HG02973 (cell line): ENCODE results near the gene GPR82.
"Not testable (repeated sequence)": the region's sequence is repeated elsewhere in the genome, so short reads cannot be mapped to it uniquely, and the experiment has no call there.

Source experiments
- ATAC-seq: cut with Tn5 transposase; IDR thresholded peaks from one replicate; pipeline ENCODE4 v1.9.1; 2021; ENCODE audit warnings: moderate library complexity; ENCODE audit not compliant: unreplicated experiment

The GPR82 gene, protein sequence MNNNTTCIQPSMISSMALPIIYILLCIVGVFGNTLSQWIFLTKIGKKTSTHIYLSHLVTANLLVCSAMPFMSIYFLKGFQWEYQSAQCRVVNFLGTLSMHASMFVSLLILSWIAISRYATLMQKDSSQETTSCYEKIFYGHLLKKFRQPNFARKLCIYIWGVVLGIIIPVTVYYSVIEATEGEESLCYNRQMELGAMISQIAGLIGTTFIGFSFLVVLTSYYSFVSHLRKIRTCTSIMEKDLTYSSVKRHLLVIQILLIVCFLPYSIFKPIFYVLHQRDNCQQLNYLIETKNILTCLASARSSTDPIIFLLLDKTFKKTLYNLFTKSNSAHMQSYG

DNA sequence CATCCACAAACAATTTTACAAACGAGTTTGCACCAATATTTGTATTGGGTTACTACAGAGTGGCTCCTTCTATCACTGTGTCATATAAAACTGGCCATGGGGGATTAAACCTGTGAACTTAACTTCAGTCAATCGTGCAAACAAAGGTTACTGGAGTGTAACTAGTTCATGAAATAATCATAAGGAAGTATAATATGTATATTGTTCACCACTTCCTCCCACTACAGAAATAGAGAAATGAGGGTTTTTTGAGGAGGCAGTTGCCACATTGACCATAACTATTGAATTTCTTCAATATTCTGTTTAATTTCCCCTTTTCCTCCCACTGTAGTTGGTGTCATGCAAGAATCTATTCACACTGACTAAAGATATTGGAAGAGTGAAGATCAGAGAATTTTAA, at the start of gene GPR82:
Gene GPR82, plus strand, starts transcription at position 356 of the 400 bp plus-strand sequence. CDS start 2,846 bp downstream, outside the sequence.
- ATAC-seq, result no peak

DNA sequence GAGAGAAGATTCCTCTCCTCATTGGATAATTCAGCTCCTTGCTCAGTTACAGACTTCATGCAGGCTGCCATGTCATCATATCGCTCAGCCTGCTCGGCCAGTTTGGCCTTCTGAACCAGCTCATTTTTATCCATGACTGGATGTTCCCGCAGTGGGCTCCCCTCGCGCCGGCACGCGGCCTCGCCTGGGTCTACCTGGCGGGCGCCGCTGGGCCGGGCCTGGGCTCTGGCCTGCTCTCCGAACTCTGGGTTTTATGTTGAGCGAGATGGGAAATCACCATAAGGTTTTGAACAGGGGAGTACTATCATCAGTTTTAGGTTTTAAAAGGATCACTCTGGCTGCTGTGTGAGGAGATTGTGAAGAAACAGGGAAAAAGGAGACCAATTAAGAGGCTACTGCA, 47.6 kb upstream of the GPR82 start:
- ATAC-seq, result not testable (repeated sequence)

DNA sequence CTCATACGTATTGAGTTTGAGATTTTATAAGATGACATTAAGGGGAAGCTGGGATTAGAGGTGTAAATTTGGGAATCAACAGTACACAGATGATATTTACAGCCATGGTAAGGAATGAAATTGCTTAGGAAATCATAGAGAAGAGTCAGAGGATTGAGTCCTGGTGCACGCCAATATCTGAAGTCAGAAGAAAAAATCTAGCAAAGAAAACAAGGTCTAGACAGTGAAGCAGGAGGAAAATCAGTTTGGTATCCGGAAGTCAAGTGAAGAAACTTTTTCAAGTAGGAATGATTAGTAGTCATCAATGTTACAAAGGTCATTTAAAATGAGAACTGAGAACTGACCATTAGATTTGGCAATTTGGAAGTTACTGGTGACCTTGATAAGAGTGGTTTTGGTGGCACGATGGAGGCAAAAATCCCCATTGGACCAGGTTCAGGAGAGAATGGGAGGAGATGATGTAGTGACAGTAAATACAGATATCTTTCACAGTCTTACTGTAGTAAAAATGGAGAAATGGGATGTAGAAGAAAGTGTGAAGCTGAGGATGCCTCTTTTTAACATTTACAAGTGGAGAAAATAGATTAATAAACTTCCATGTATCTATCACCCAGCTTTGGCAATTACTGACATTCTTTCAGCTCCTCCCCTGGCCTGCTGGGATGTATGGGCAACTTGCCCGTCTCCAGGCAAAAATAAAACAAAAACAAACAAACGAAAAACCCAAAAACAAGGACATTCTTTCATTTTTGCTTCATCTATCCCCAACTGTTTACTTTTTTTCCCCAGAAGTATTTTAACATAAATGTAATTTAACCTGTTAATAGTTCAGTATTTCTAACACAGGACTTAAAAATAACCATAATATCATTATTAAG, 46.6 kb upstream of the GPR82 start:
- ATAC-seq, result no peak

DNA sequence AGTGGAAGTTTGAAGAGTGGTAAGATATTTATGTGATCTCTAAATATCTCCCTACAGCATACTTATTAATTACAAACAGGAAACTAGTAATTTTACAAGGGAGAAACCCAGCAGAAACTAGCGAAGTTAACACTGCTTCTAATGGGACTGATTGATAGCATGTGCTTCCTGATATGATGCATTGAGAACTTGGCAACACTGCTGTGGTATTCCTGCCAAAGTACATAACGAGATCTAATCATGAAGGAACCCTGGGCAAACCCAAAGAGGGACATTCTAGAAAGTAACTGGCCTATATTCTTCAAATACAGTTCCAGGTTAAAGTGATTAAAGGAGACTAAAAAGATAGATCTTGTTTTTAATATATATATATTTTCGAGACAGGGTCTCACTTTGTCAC, 39.8 kb upstream of the GPR82 start:
- no peak for ATAC-seq

DNA sequence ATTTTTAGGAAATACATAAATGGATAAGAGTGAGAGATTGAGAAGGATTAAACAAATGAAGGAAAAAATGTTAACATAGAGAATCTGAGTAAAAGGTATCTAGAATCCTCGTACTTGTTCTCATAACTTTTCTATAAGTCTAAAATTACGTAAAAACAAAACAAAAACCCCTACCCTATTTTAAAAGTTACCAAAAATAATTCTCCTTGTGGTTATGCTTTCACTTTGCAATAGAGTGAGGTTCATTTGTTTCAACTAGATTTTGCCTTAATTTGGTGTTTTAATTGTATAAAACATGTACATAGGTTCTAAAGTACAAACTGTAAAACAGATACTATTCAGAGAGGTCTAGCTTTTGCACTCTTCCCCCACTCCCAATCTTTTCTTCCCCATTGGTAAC, 39.0 kb upstream of the GPR82 start:
- ATAC-seq, result no peak

DNA sequence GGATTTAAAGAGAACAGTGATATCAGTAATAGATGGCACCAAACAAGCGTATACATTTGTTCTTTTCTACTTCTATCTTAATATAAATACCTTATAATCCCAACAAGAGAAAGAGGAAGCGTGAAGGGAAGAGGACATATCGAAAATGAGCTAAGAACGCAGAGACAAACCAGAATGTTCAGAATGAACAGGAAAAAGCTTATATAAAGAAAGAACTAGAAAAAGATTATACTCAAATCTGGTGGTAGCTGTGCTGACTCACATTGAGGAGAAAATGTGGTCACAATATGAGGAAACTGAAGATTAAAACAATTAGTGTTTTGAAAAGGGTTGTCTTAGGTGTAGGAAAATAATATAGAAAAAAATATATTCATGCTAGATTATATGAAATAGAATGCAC, 37.2 kb upstream of the GPR82 start:
- ATAC-seq, result peak; percentile 64

DNA sequence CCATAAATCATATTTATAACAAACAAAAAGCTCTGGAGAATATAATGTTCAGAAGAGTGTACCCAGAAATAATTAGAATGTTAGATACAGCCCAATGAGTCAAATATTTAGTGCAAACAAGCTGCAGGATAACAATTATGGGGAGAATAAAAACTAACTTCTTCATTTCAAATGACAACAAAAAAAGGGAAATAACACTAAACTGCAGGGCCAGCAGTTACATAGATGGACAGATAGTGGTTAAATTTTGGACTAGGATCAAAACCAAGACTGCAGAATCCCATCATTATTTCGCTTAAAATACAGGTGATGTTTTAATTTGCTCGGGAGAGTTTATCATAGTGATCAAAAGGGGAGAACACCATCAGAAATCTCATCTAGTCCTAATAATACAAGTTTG, 35.8 kb upstream of the GPR82 start:
- ATAC-seq, result no peak

DNA sequence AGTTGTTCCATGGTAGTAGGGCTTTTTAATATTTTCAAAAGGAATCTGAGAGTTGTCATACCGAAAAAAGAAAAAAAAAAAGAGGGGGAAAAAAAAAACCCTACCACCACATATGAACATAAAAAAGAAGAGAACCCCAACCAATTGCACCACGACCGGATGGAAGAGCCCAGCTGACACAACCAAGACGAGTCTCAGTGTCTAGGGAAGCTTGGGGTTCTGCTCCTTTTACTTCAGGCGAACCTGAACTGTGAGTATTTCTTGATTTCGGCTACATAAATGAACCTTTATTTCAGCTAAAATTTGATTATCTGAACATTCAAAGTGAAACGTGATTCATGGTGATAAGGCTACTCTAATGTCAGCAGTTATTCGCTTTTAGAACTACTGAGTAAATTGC, 35.1 kb upstream of the GPR82 start, which contains the start of gene GPR34:
Gene GPR34, plus strand, starts transcription at position 139 of the 400 bp plus-strand sequence. CDS start 6,661 bp downstream, outside the sequence.
- ATAC-seq, result no peak

DNA sequence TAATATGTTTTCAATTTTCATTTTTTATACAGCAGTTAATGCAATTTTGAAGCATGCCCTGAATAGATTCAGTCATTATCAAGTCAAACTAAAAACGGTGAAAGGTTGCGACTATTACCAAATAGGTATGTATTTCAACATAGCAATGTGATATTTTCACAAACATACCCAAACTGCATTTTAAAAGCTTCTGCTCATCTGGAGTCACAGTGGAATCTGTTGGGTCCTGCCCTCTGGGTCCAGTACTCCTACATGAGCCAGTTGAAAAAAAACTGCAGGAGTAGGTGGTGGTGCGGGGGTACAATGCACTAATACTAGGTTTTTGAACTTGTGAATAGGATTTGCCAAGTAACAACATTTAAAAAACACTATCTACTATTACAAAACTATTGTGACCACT, 34.3 kb upstream of the GPR82 start:
- ATAC-seq, result no peak

DNA sequence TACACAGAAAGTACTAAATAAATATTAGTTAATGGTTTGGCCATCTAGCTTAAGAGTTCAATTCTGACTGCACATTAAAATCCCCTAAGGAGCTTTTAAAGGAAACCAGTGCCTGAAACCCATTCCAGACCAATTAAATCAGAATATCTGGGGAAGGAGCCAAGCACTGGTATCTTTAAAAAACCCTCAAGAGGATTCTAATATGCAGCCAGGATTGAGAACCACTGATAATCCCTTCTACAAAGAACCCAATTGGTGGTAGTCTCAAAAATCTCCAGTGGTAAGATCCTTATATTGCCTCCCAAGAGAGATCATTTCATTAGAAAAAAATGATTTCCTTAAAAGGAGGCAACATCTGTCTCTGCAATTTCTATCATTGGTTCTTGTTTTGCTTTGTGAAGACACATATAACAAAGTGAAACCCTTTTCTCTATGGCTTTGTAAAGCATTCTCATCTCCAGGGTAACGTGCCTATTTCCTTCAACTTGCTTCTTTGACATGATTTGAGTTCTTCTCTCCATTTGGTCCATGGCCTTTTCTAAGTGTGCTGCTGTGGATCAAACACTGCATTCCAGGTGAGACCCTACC, 31.7 kb upstream of the GPR82 start:
- no peak for ATAC-seq

DNA sequence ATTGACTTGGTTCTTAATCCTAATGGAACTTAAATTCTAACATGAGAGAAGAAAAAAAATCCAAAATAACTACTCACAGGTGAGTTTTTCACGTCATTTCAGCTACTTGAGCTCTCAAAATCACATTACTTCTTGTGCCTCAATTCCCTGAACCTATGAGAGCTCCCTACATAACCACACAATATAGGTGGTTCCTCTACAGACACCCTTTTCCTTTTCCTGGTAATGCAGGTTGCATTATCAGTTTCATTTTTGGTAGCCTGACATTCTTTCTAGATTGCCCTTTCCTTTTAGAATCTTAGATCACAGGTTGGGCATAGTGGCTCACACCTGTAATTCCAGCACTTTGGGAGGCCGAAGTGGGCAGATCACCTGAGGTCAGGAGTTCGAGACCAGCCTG, 31.0 kb upstream of the GPR82 start:
- ATAC-seq, result no peak

DNA sequence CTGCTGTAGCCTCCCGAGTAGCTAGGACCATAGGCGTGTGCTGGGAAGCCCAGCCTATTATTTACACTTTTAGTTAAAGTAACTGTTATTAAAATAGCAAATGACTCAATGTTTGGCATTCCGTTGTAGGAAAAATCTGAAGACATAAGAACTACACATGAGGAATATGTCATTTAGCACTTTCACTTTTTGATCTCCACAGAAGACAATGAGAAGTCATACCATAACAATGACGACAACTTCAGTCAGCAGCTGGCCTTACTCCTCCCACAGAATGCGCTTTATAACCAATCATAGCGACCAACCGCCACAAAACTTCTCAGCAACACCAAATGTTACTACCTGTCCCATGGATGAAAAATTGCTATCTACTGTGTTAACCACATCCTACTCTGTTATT, 28.6 kb upstream of the GPR82 start:
- no peak for ATAC-seq

DNA sequence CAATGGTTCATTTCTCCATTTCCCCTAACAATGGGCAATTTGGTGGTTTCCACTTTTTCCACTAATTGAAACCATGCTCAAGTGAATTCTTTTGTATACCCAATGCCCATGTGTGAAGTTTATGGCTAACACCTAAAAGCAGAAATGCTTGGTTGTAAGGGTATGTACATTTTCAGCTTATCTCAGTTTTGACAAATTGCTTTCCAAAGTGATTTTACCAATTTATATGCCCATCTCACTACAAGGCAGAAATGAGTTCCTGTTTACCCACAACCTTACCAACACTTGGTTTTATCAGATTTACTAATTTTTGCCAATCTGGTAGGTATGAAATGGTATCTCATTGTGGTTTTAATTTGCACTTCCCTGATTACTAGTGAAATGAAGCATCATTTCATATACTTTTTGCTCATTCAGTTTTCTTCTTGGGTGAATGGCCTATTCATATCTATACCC, 20.4 kb upstream of the GPR82 start:
- no peak for ATAC-seq

DNA sequence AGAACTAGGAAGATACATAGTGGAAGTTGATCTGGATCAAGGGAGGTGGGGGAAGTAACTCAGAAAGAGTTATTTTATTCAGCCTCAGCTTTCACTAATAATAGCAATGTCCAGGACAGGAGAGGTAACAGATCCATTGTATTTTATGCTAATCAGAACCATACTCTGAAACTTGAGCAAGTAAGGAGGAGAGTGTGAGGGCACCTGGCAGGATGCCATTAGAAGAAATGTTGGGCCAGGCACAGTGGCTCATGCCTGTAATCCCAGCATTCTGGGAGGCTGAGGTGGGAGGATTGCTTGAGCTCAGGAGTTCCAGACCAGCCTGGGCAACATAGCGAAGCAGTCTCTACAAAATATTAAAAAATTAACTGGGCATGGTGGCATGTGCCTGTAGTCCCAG, 18.9 kb upstream of the GPR82 start:
- ATAC-seq, result no peak

DNA sequence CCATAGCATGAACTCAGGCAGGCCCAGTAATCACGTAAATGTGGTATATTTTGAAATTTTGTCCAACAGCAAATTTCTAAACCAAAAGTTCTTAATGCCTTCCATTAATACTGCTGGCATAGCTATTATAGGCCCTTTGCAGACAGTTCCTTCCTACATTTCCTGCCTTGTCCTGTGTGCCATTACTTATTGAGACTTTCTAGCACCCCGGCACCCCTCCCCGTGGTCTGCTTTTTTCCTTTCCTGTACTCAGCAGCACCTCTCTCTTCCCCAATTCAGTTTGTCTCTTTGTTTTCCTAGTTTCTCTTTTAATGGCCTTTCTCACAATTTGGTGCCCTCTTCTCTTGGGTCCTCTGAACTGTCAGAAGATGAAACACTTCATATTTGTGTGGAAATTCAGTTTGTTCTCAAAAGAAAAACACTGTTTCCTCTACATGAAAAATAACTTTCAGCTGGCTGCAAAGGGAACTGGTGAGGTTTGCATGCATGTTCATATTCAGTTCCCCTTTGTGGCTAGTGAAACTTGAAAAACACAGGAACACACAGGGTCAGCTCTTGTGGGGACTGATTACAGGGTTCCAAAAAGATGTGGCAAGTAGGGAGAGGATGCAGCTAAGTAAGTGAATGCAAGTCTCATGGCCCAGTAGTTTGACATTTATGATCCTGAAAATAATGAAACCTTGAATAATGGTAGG, 18.2 kb upstream of the GPR82 start:
- peak; percentile 84 for ATAC-seq

DNA sequence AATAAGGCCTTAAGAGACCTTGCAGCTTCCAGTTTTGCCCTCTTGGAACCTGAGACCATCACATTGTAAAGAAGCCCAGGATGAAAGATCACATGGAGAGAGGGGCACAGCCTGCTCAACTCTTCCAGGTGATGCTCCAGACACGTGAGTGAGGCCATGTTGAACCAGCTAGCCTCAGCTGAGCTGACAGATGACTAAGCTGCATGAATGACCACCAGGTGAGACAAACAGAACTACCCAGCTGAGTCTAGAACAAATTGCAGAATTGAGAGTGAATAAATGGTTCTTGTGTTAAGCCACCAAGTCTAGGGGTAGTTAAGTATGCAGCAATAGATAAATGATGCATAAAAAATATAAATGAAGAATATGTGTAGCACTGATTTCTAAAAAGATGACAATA, 16.8 kb upstream of the GPR82 start:
- ATAC-seq, result no peak

DNA sequence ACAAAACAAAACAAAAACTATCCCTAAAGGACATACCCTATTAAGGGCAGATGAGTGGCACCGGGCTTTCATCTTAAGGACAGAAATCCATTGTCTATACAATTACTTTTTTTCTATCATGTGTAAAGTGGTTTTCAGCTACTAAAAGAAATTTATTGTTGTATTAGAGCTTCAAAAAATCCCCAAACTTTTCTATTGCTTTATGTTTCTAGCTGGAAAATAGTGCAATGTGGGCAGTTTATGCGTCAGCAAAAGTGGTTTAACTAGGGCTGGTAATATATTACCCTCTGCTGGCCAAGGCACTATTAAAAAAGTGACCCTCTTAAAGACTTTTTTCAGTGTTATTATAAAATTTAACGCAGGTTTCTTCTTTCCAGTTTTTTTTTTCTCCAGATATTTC, 15.5 kb upstream of the GPR82 start:
- ATAC-seq, result no peak

DNA sequence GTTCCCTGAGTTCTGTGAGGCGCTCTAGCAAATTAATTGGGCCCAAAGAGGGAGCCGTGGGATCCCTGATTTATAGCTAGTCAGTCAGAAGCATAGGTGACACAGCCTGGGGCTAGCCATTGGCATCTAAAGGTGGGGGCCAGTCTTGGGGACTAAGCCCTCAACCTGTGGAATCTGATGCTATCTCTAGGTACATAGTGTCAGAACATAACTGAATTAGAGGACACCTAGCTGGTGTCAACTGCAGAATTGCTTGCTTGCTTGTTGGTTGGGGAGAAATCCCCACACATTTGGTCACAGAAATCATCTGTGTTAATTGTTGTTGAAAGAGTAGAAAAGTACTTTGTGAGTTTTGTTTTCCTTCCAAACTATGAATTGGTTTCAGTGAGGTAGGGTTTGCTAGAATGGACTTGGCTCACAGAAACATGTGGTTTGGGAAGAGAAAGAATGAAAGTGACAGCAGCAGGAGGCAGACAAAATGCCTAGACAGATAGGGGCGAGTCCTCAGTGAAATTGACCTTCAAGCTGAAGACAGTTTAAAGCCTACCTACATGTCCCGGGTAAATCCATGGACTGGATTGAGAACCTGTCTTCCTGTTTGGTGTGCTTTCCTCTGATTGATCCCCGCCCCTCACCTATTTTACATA, 12.8 kb upstream of the GPR82 start:
- ATAC-seq, result no peak

DNA sequence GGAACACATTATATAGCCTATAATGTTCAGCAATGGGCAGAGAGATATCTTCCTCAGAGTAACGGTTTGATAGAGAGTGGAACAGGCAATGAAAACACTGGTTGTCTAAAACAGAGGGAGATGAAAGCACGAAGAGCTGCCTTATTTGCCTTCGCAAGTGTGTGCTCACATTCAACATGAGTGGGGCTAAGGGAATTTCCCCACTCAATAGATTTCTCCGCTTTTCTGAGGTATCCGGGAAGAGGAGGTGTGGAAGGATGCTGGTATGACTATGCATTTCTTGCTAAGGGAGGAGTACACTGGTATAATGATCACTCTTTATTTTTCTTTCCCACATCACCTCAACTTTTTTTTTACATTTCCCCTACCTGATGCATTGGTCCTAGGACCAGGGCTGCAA, 7.8 kb upstream of the GPR82 start:
- ATAC-seq, result no peak

DNA sequence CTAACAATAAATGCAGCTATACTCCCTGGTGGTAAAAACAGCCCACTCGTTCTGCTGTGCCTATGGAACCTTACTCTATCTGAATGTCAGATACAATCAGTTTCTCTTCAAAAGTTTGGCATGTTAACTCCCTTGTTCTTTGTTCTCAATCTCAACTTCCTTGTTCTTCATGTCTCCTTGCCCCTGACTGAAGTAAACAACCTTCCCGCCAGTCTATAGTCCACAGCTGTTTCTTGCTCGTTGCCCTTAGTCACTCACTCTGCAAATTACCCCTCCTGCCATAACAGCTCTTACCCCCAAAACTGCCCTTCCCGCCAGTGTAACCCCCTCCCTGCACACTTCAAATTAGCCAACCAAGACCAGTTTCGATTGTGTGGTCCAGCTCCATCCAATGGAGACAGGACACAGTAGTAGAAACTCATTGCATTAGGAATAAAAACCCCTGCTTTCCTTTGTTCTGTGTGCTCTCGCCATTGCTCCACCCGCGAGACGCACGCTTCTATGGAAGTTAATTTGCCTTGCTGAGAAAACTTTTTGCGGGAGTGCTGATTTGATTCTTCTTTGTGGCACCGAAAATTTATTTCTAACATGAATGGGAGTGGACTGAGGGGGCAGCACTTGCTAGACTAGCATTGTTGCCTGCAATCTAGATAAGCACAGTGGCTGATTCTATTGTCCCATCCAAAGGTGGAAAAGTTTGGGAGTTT, 7.1 kb upstream of the GPR82 start:
- no peak for ATAC-seq
